PFSK-1 (cell line): ENCODE measurements around the gene CACNB1.

Experiments used
- FOXP2 ChIP-seq: optimal IDR thresholded peaks from 2 replicates; pipeline ENCODE3; 2011; ENCODE audit warnings: borderline replicate concordance, control low read depth, inconsistent platforms; ENCODE audit not compliant: insufficient read depth; ENCODE audit errors: extremely low read length, extremely low read depth
- TAF1 ChIP-seq: IDR thresholded peaks from 2 replicates; pipeline ENCODE4 v1.6.1; 2012; ENCODE audit warnings: low read length, control low read depth, borderline replicate concordance; ENCODE audit not compliant: insufficient read depth

DNA sequence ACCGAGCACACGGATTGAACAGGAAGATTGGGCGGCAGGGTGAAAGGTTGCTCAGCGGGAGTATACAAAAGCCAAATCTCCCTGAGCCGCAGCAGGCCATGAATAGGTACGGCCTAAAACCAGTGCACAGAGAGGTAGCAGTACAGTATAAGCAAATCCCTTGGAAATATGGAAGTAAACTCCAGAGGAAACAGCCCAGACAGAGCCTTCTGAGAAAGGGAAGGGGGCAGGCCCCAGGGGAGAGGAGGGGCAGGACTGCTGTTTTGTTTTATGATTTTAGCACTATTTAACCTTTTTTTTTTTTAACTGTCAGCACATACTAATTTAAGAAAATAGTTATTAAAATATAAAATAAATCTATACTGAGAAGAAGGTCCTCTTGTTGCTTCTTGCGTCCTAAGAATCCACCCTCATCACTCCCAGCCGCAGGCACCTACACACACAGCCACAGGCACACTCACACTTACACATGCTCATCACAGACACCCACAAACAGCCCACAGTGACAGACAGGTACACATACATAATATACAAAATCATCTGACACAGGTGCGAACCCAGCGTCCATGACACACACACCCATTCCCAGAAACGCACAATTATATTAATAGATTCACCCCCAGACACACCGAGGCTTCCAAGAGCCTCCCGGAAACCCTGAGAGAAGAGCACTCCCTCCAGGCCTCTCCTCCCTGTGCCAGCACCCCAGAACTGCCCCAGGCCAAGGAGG, 58.9 kb downstream of the CACNB1 start:
- TF ChIP-seq FOXP2 (no peak), TAF1 (no peak)
